ENCODE measurements around the gene PIK3R6.
"Not testable (repeated sequence)": the region's sequence is repeated elsewhere in the genome, so short reads cannot be mapped to it uniquely, and the experiment has no call there.

- not testable (repeated sequence) for TF ChIP-seq POLR2A (IDR thresholded peaks at IDR 0.05; ENCODE audit: insufficient read depth in 1 of 2, low read depth in 2 of 2, low read length in 2 of 2); GABPA (IDR thresholded peaks at IDR 0.05; ENCODE audit: low read depth, low read length); GABPA (CRISPR knock-in tag; IDR thresholded peaks at IDR 0.05; ENCODE audit: low read depth); NCOR1 (IDR thresholded peaks at IDR 0.05; ENCODE audit: borderline replicate concordance, low read length)
These were observed 11.3 kb downstream of the PIK3R6 start for GRCh38 chr17:8856205-8856603.

All from HepG2 (cell line).